T-helper 2 cell treated with Interferon-gamma antibody and Interleukin-4, amounts not matched to agents 100 ng/mL and 5 ng/mL, for 36 hours (primary cell): ENCODE measurements around the gene BMP6. TPM values are rescaled to one million over a fixed set of nuclear protein-coding genes. Genes with fewer than 3 reads are reported as not detected.

ENCODE experiments used
- intact Hi-C: fragments of 100-400 bp; cut with micrococcal nuclease; formaldehyde crosslinking; loops from one replicate; pipeline ENCODE4 v1.15.1; 2023
- total RNA-seq: library from RNA; stranded (reverse); gene quantifications from 2 replicates; pipeline ENCODE4 v1.2.3, GENCODE V29; 2022

Gene BMP6
- not detected in 2 replicates for total RNA-seq

- intact Hi-C loops, result loop anchor here (1.0 to 5.0 kb wide), 6 partner anchors 184 to 1729 kb away; partner anchors contain the start of genes BLOC1S5, DSP, EEF1E1 and TXNDC5
Observed at GRCh38 chr6:7725849-7726415, at the start of gene BMP6. BMP6 (plus strand) TSS chr6:7726099; CDS start chr6:7726956, 857 bp downstream.

DNA sequence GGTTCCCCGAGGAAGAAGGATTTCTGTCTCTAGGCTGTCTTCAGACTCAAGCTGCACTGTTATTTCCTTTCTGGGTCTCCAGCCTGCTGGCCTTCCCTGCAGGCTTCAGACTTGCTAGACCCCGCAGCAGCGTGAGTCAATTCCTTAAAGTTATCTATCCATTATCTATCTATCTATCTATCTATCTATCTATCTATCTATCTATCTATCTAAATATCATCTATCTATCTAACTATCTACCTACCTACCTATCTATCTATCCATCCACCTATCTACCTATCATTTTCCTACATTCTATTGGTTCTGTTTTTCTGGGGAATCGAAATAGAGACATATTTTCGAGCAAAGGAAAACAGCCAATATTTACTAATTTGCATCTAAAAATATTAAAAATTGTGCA is 48.7 kb upstream of the BMP6 start:
- intact Hi-C loops, result no loop called here

GRCh38 chr6:7680393-7681075 is 45.4 kb upstream of the BMP6 start:
- intact Hi-C loops, result no loop called here

DNA sequence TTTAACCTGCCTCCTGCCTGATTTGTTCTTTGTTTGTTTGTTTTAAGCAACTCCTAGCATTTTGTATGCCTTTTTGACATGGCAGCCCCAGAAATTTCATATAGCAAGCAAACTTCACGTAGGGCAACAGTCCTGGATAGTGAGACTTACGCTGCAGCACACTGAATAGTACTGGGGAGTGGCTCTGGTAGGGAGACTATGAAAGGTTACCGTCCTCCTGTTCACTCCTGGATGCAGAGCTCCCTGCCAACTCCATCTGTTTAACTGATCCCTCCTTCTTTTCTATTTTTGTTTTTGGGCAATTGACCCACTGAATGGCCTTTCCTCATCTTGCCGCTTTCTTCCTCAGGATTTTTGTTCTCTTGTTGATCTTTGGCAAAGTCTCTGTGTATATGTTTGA is 44.5 kb upstream of the BMP6 start:
- intact Hi-C loops, result no loop called here

GRCh38 chr6:7684076-7684475 is 41.8 kb upstream of the BMP6 start:
- intact Hi-C loops, result no loop called here

- intact Hi-C loops, result no loop called here
Observed at GRCh38 chr6:7684843-7685242, 41.1 kb upstream of the BMP6 start.

DNA sequence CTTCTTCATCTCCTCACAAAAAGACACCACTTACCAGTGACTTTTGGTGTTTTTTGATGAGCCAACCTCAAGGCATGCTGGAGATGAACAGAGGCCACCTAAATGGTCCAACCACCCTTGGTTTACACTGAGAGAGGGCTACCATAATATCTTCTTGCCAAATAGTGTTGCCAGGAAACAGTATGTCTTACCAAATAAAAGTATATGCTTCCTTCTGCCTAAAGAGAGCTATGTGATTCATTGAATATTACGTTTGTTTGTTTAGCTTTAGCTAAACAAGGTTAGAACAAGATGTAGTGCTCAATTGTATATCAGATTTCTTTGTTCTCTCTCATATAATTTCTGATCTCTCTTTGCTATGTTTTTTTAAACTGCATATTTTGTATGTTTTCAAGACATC is 40.6 kb upstream of the BMP6 start:
- intact Hi-C loops, result no loop called here

GRCh38 chr6:7687145-7688111 is 38.5 kb upstream of the BMP6 start:
- intact Hi-C loops, result no loop called here

- intact Hi-C loops, result no loop called here
Observed at GRCh38 chr6:7691021-7691420, 34.9 kb upstream of the BMP6 start.

DNA sequence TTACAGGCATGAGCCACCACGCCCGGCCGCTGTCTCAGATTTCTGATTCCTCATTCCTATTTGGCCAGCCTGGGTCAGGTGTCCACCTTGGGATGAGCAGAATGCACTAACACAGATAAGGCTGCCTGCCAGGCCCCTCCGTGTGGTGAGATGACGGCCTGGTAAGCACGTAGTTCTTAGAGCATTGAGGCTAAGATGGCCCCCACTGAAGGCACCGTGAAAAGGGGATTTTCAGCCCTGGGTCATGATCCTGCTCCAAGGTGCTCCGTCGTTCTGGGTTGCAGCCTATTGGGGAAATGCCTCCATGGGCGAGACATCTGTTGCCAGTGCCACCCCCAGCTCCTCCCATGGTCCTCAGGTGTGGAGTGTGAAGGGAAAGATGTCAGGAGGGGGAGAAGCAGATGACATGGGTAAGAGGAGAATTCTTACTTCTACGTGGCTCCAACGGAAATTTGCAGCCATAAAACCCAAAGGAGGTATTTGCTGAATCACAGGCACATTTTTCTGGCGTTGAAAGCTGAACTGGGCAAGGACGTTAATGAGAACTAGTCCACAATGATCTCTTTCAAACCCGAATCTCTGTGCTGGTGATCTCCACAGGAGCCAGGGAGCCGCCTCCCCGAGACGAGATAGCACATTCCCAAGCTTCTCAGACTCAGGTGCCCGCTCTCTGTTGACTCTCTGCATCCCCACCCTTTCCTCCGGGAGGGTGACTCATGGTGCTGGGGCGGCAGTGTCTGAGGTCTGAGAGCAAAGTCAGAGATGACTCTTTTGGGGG is 34.0 kb upstream of the BMP6 start:
- intact Hi-C loops, result no loop called here

GRCh38 chr6:7692453-7692784 is 33.5 kb upstream of the BMP6 start:
- intact Hi-C loops, result no loop called here

- intact Hi-C loops, result no loop called here
Observed at GRCh38 chr6:7693827-7694226, 32.1 kb upstream of the BMP6 start.

- intact Hi-C loops, result no loop called here
Observed at GRCh38 chr6:7696061-7696460, 29.8 kb upstream of the BMP6 start.

GRCh38 chr6:7697432-7697819 is 28.5 kb upstream of the BMP6 start:
- intact Hi-C loops, result no loop called here

DNA sequence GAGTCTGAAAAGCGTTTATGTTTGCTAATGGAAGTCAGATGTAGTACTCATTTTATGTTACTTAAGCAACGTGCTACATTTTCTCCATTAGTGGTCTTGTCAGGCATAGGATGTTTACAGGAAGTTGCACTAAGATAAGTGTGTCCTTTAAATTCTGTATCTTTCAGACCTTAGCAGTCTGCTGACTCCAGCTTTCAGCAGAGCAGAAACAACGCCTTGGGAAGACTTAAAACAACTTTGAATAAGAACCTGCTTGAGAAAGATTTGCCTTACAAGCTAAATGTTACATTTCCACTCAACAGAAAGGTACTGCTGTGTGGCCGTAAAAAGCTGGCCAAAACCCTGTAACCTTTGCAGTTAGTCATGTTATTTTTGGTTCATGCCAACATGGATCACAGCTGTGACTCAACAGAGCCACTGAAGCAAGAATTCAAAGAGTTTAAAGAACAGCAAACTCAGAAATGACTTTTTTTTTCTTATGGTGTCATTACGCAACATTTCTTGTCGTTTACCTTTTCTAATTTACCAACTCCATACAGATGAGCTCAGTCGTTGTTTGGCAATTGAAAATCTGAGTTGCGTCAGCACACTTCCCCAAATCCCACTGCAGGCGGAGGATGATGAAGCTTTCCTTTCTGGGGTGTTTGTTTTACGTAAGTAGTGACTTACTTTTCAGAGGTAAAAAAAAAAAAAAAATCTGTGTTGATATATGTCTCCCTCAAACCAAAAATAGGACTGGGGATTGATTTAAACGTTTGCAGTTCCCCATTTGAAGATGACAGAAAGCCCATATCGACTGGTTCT is 27.9 kb upstream of the BMP6 start:
- intact Hi-C loops, result no loop called here

DNA sequence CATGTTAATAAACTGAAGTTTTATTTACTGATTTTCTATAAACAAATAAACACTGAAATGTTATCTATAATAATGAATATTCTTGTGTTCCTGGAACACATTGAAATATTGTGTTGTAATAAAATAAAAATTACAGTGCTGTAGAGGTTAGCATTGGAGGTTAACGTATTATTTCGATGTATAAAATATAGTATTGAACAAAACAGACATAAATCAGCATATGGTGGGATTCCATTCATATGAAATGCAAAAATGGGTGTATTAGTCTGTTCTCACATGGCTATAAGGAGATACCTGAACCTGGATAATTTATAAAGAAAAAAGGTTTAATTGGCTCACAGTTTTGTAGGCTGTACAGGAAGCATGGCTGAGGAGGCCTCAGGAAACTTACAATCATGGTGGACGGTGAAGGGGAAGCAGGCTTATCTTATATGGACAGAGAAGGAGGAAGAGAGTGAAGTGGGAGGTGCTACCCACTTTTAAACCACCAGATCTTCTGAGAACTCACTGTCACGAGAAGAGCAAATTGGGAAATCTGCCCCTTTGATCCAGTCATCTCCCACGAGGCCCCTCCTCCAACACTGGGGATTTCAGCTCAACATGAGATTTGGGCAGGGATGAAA is 24.6 kb upstream of the BMP6 start:
- intact Hi-C loops, result no loop called here

DNA sequence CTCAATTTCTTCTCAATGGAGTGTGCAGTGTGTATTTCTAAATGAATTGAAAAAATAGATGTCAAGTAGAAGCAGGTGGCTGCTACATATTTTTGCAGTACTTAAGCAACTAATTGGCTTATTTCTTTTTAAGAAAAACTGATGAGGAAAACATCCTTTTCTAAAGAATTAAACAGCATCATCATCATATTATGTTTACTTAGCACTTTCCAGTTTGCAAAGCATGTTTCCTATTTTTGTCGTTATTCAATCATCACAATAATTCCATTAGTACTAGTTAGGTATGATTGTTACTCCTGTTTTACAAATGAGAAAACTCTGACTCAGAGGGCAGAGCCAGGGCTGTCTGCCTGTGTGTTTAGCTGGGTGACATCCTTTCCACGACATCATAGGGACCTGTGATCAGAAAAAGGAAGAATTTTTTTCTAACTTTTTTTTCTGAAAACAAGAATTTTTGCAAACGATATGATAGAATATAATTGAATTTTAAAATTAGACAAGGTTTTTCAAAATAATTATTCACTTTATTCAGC is 22.7 kb upstream of the BMP6 start:
- intact Hi-C loops, result no loop called here

- intact Hi-C loops, result no loop called here
Observed at GRCh38 chr6:7705483-7705882, 20.4 kb upstream of the BMP6 start.

DNA sequence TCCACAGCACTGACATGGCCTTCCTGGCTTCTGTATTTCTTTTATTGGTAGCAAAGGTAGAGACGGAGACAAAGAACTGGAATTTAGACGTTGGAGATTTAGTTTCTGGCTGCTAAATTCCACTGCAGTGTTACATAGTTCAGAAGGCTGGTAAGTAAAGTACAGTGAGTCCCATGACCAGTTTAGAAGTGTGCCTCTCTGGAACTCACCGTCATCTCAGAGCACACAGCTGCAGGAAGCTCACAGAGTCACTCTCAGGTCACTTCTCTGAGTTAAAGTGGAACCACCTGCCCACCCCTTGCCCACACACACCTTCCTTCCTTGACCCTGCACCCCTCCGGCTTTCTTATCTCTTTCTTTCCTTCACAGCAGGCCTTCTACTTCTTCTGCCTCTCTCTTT is 19.6 kb upstream of the BMP6 start:
- intact Hi-C loops, result no loop called here

DNA sequence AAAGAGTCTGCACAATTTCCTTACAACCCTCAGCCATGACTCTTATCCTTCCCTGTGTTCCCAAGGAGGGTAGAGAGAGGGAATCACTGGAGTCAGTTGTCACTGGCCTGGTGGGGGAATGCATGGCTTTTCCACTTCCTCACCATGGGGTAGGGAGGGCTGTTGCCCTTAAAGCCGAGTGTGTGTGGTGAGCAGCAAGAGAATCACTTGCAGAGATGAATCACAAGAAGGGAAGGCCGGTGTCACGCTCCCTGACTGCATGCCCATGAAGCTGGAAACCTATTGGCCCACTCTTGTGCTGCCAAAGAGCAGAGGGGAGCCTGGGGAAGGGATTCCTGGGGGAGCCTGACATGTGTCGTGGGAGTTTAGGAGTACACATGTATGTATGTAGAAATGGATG is 18.1 kb upstream of the BMP6 start:
- intact Hi-C loops, result no loop called here
